Suprapubic skin (tissue), 4 donors: Measurements from ENCODE around the gene TBC1D22A.

Source experiments
- CTCF ChIP-seq, 2 donors: fragments of 200-600 bp in 1 of 2; fragments of 450-650 bp in 1 of 2; sonication (generic) in 1 of 2; IDR thresholded peaks; one replicate each; pipeline ENCODE4 v1.5.1; 2016 to 2019; ENCODE audit warnings: antibody characterized with exemption in 2 of 2, mild to moderate bottlenecking in 1 of 2, moderate library complexity in 1 of 2
- EP300 ChIP-seq: sonication (generic); formaldehyde crosslinking; IDR thresholded peaks from one replicate; pipeline ENCODE4 v1.6.1; 2017; ENCODE audit warnings: antibody characterized with exemption
- POLR2A ChIP-seq, 2 donors: fragments of 450-650 bp; IDR thresholded peaks; one replicate each; pipeline ENCODE4 v1.6.1; 2017; ENCODE audit warnings: antibody characterized with exemption in 2 of 2, mild to moderate bottlenecking in 2 of 2, moderate library complexity in 2 of 2
- POLR2AphosphoS5 ChIP-seq, 3 donors: sonication (generic); formaldehyde crosslinking; IDR thresholded peaks; one replicate each; pipeline ENCODE4 v1.6.1; 2017; ENCODE audit warnings: antibody characterized with exemption in 3 of 3

GRCh38 chr22:47014636-47015345, 252.3 kb downstream of the TBC1D22A start:
- TF ChIP-seq CTCF (IDR thresholded peaks at IDR 0.05) (no peak), POLR2A (IDR thresholded peaks at IDR 0.05) (no peak), POLR2AphosphoS5 (IDR thresholded peaks at IDR 0.05) (no peak), EP300 (no peak)
